ENCODE results near the gene GRB7. TPM values are rescaled to one million over a fixed set of nuclear protein-coding genes. Genes with fewer than 3 reads are reported as not detected.

Gene GRB7
- total and polyA plus RNA-seq, 9 of the 15 experiments (the other 6 are each of a cell fraction or from before 2014, with no cell fraction given) = 0.04 to 6.2 (median 2.2) TPM

GRCh38 chr17:39769974-39770587 lies 32.3 kb downstream of the GRB7 start (continued):
- TF ChIP-seq ZBTB40 (IDR thresholded peaks at IDR 0.05) (no peak), ZBTB40 (CRISPR knock-in tag; IDR thresholded peaks at IDR 0.05) (no peak), ZNF512 (tag; IDR thresholded peaks at IDR 0.05) (no peak), HMBOX1 (IDR thresholded peaks at IDR 0.05) (peak; percentile 49; the same call in 1 of the 2 replicates), ZEB2 (IDR thresholded peaks at IDR 0.05) (0 out of 2 replicates have a peak, but pooled peaks have one; percentile 27), EP400 (IDR thresholded peaks at IDR 0.05) (no peak), ZBTB8A (IDR thresholded peaks at IDR 0.05; ENCODE audit: partially characterized antibody) (no peak), KLF10 (CRISPR knock-in tag; IDR thresholded peaks at IDR 0.05) (no peak), RAD21 (CRISPR knock-in tag; conservative IDR thresholded peaks at IDR 0.05 in 1 of 2, IDR thresholded peaks at IDR 0.05 in 1 of 2) (no peak), CTCF (IDR thresholded peaks at IDR 0.05 in 2 of 3, conservative IDR thresholded peaks at IDR 0.05 in 1 of 3; ENCODE audit: insufficient read depth in 2 of 3, low read depth in 1 of 3, low read length in 3 of 3) (no peak), IRF2 (CRISPR knock-in tag; IDR thresholded peaks at IDR 0.05) (no peak), ZBTB26 (CRISPR knock-in tag; IDR thresholded peaks at IDR 0.05) (no peak)

Data from K562 (cell line).